ENCODE measurements around the gene RIMS1. TPM values are rescaled to one million over a fixed set of nuclear protein-coding genes. Genes with fewer than 3 reads are reported as not detected.
A peak's percentile ranks its signal among the peaks of the same experiment; 100 is the strongest.

RIMS1 gene
- total and polyA plus RNA-seq, 2 of the 13 experiments (the other 11 are each of a cell fraction or from before 2014, with no cell fraction given), result not detected

DNA sequence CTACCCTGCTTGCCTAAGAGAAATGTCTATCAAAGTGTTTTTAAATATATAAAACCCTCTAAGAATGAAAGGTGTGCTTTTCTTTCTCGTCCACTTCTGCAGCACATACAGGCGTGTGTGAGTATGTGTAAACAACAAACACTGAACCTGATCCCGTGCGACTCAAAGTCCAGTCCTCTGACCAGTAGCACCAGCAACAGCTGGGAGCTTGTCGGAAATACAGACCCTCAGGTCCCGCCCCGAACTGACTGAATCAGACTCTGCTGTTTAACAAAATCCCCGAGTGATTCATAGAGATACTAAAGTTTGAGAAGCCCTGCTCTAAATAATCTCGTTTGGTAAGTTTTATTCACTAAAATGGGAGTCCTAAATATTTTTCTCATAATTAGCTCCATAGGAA is 527.5 kb downstream of the RIMS1 start (continued):
- TF ChIP-seq, protein P1, sequence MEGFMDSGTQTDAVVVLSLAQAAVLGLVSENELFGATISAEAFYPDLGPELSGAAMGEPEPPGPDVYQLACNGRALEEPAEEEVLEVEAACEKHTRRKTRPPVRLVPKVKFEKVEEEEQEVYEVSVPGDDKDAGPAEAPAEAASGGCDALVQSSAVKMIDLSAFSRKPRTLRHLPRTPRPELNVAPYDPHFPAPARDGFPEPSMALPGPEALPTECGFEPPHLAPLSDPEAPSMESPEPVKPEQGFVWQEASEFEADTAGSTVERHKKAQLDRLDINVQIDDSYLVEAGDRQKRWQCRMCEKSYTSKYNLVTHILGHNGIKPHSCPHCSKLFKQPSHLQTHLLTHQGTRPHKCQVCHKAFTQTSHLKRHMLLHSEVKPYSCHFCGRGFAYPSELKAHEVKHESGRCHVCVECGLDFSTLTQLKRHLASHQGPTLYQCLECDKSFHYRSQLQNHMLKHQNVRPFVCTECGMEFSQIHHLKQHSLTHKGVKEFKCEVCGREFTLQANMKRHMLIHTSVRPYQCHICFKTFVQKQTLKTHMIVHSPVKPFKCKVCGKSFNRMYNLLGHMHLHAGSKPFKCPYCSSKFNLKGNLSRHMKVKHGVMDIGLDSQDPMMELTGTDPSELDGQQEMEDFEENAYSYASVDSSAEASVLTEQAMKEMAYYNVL (CRISPR knock-in tag; IDR thresholded peaks at IDR 0.05; ENCODE audit: borderline replicate concordance), result no peak
- TF ChIP-seq ISX (CRISPR knock-in tag; conservative IDR thresholded peaks at IDR 0.05) (no peak), ZNF563 (CRISPR knock-in tag; IDR thresholded peaks at IDR 0.05) (no peak), ZNF432 (CRISPR knock-in tag; IDR thresholded peaks at IDR 0.05; ENCODE audit: borderline replicate concordance) (no peak), FOXA3 (CRISPR knock-in tag; IDR thresholded peaks at IDR 0.05) (peak; percentile 83), MAFF (IDR thresholded peaks at IDR 0.05; ENCODE audit: low read depth, low read length) (no peak), RBFOX2 (IDR thresholded peaks at IDR 0.05; ENCODE audit: low read depth, low read length) (no peak), ZC3H4 (CRISPR knock-in tag; IDR thresholded peaks at IDR 0.05; ENCODE audit: borderline replicate concordance) (no peak), KLF15 (CRISPR knock-in tag; IDR thresholded peaks at IDR 0.05; ENCODE audit: borderline replicate concordance) (no peak), FOXK1 (CRISPR knock-in tag; IDR thresholded peaks at IDR 0.05; ENCODE audit: borderline replicate concordance, low read depth) (peak; percentile 60; the same call in 1 of the 2 replicates), ARNTL (CRISPR knock-in tag; IDR thresholded peaks at IDR 0.05) (no peak), ZNF644 (CRISPR knock-in tag; IDR thresholded peaks at IDR 0.05; ENCODE audit: low read depth) (0 out of 2 replicates have a peak, but pooled peaks have one; percentile 40), POLR2AphosphoS2 (IDR thresholded peaks at IDR 0.05; ENCODE audit: low read depth, low read length) (no peak), MBNL3 (CRISPR knock-in tag; conservative IDR thresholded peaks at IDR 0.05) (no peak), CREM (IDR thresholded peaks at IDR 0.05) (no peak), CREM (CRISPR knock-in tag; IDR thresholded peaks at IDR 0.05) (no peak)
- TF ChIP-seq, protein P2, sequence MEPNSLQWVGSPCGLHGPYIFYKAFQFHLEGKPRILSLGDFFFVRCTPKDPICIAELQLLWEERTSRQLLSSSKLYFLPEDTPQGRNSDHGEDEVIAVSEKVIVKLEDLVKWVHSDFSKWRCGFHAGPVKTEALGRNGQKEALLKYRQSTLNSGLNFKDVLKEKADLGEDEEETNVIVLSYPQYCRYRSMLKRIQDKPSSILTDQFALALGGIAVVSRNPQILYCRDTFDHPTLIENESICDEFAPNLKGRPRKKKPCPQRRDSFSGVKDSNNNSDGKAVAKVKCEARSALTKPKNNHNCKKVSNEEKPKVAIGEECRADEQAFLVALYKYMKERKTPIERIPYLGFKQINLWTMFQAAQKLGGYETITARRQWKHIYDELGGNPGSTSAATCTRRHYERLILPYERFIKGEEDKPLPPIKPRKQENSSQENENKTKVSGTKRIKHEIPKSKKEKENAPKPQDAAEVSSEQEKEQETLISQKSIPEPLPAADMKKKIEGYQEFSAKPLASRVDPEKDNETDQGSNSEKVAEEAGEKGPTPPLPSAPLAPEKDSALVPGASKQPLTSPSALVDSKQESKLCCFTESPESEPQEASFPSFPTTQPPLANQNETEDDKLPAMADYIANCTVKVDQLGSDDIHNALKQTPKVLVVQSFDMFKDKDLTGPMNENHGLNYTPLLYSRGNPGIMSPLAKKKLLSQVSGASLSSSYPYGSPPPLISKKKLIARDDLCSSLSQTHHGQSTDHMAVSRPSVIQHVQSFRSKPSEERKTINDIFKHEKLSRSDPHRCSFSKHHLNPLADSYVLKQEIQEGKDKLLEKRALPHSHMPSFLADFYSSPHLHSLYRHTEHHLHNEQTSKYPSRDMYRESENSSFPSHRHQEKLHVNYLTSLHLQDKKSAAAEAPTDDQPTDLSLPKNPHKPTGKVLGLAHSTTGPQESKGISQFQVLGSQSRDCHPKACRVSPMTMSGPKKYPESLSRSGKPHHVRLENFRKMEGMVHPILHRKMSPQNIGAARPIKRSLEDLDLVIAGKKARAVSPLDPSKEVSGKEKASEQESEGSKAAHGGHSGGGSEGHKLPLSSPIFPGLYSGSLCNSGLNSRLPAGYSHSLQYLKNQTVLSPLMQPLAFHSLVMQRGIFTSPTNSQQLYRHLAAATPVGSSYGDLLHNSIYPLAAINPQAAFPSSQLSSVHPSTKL (CRISPR knock-in tag; IDR thresholded peaks at IDR 0.05), result peak; percentile 71
- TF ChIP-seq, protein P3, sequence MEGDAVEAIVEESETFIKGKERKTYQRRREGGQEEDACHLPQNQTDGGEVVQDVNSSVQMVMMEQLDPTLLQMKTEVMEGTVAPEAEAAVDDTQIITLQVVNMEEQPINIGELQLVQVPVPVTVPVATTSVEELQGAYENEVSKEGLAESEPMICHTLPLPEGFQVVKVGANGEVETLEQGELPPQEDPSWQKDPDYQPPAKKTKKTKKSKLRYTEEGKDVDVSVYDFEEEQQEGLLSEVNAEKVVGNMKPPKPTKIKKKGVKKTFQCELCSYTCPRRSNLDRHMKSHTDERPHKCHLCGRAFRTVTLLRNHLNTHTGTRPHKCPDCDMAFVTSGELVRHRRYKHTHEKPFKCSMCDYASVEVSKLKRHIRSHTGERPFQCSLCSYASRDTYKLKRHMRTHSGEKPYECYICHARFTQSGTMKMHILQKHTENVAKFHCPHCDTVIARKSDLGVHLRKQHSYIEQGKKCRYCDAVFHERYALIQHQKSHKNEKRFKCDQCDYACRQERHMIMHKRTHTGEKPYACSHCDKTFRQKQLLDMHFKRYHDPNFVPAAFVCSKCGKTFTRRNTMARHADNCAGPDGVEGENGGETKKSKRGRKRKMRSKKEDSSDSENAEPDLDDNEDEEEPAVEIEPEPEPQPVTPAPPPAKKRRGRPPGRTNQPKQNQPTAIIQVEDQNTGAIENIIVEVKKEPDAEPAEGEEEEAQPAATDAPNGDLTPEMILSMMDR (CRISPR knock-in tag; IDR thresholded peaks at IDR 0.05), result 0 out of 2 replicates have a peak, but pooled peaks have one; percentile 4
- TF ChIP-seq, protein P4, sequence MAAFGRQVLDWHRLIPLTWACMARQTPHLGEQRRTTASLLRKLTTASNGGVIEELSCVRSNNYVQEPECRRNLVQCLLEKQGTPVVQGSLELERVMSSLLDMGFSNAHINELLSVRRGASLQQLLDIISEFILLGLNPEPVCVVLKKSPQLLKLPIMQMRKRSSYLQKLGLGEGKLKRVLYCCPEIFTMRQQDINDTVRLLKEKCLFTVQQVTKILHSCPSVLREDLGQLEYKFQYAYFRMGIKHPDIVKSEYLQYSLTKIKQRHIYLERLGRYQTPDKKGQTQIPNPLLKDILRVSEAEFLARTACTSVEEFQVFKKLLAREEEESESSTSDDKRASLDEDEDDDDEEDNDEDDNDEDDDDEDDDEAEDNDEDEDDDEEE (CRISPR knock-in tag; IDR thresholded peaks at IDR 0.05), result no peak
- TF ChIP-seq, protein P5, sequence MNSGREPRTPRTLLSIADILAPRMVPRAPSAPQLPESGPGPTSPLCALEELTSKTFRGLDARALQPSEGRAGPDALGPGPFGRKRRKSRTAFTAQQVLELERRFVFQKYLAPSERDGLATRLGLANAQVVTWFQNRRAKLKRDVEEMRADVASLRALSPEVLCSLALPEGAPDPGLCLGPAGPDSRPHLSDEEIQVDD (CRISPR knock-in tag; IDR thresholded peaks at IDR 0.05; ENCODE audit: borderline replicate concordance), result no peak
- TF ChIP-seq, protein P6, sequence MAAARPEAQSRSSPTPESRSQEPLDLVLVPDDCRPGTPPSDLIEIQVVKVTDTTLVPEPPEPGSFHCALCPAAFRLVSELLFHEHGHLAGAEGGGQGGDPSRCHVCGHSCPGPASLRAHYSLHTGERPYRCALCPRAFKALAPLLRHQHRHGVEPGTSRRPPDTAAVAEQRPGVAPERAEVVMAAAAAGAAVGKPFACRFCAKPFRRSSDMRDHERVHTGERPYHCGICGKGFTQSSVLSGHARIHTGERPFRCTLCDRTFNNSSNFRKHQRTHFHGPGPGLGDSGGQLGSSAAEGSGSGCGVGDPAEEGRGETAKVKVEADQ (CRISPR knock-in tag; IDR thresholded peaks at IDR 0.05; ENCODE audit: borderline replicate concordance), result no peak

All from HepG2 (cell line).